Measurements from ENCODE around the gene HEPACAM2.

HEPACAM2 gene

GRCh38 chr7:93235541-93235940 is 9.3 kb upstream of the HEPACAM2 start:
- Histone ChIP-seq H3K27me3 (ENCODE audit: control insufficient read depth, insufficient read depth, low read length, poor library complexity, severe bottlenecking) (peaks cover 5% of the 10 kb centered on the region), H3K27ac (ENCODE audit: insufficient read depth, low read depth, low read length, poor library complexity, severe bottlenecking) (no peak overlapping the region), H3K36me3 (ENCODE audit: control insufficient read depth, insufficient read depth, low read length) (no peaks in the 10 kb centered on the region), H3K4me3 (ENCODE audit: insufficient read depth, low read depth, low read length) (no peak overlapping the region), H3K4me1 (ENCODE audit: control insufficient read depth, insufficient read depth, low read length) (peaks cover 3% of the 10 kb centered on the region), H3K9me3 (ENCODE audit: control insufficient read depth, low read length) (no peaks in the 10 kb centered on the region)
- WGBS, 2 experiments: 87 to 89% methylated on average over 2 of the region's 2 CpGs

- Histone ChIP-seq H3K27ac (ENCODE audit: insufficient read depth, low read depth, low read length, poor library complexity, severe bottlenecking) (no peak overlapping the region), H3K27me3 (ENCODE audit: control insufficient read depth, insufficient read depth, low read length, poor library complexity, severe bottlenecking) (peaks cover 11% of the 10 kb centered on the region), H3K4me3 (ENCODE audit: insufficient read depth, low read depth, low read length) (peak overlapping the region; percentile 92), H3K9me3 (ENCODE audit: control insufficient read depth, low read length) (no peaks in the 10 kb centered on the region), H3K4me1 (ENCODE audit: control insufficient read depth, insufficient read depth, low read length) (peaks cover 3% of the 10 kb centered on the region), H3K36me3 (ENCODE audit: control insufficient read depth, insufficient read depth, low read length) (no peaks in the 10 kb centered on the region)
- 5 to 6% methylated on average over 8 of the region's 8 CpGs for WGBS, 2 experiments
Measured at GRCh38 chr7:93232673-93233018, 6.4 kb upstream of the HEPACAM2 start.

- Histone ChIP-seq H3K27ac (ENCODE audit: insufficient read depth, low read depth, low read length, poor library complexity, severe bottlenecking) (peak within 1 kb of the TSS; percentile 26), H3K9me3 (ENCODE audit: control insufficient read depth, low read length) (no peaks in the 10 kb centered on the region), H3K4me1 (ENCODE audit: control insufficient read depth, insufficient read depth, low read length) (peaks cover 3% of the 10 kb centered on the region), H3K36me3 (ENCODE audit: control insufficient read depth, insufficient read depth, low read length) (no peaks in the 10 kb centered on the region), H3K27me3 (ENCODE audit: control insufficient read depth, insufficient read depth, low read length, poor library complexity, severe bottlenecking) (peaks cover 11% of the 10 kb centered on the region), H3K4me3 (ENCODE audit: insufficient read depth, low read depth, low read length) (peak within 1 kb of the TSS; percentile 92)
- 0 to 1% methylated on average over 40 of the region's 40 CpGs for WGBS, 2 experiments
Measured at GRCh38 chr7:93231799-93232672, 5.8 kb upstream of the HEPACAM2 start, which contains the start of gene VPS50. TSS of gene VPS50 (plus strand) at chr7:93232366. CDS start at chr7:93232468, 102 bp downstream.

- Histone ChIP-seq H3K4me3 (ENCODE audit: insufficient read depth, low read depth, low read length) (peak overlapping the region; percentile 92), H3K9me3 (ENCODE audit: control insufficient read depth, low read length) (no peaks in the 10 kb centered on the region), H3K4me1 (ENCODE audit: control insufficient read depth, insufficient read depth, low read length) (peaks cover 3% of the 10 kb centered on the region), H3K27ac (ENCODE audit: insufficient read depth, low read depth, low read length, poor library complexity, severe bottlenecking) (no peak overlapping the region), H3K27me3 (ENCODE audit: control insufficient read depth, insufficient read depth, low read length, poor library complexity, severe bottlenecking) (peaks cover 13% of the 10 kb centered on the region), H3K36me3 (ENCODE audit: control insufficient read depth, insufficient read depth, low read length) (no peaks in the 10 kb centered on the region)
- 78 to 94% methylated on average over 4 to 5 of the region's 5 CpGs for WGBS, 2 experiments
Measured at GRCh38 chr7:93231259-93231658, 5.0 kb upstream of the HEPACAM2 start.

- no peak overlapping the region for H3K4me3 ChIP-seq (ENCODE audit: insufficient read depth, low read depth, low read length)
- peaks cover 22% of the 10 kb centered on the region for H3K27me3 ChIP-seq (ENCODE audit: control insufficient read depth, insufficient read depth, low read length, poor library complexity, severe bottlenecking)
- H3K9me3 ChIP-seq (ENCODE audit: control insufficient read depth, low read length): no peaks in the 10 kb centered on the region
- 35% methylated on average over 2 of the region's 2 CpGs; no CpG with 5 or more reads in 1 of the 2 experiments for WGBS, 2 experiments
- H3K4me1 ChIP-seq (ENCODE audit: control insufficient read depth, insufficient read depth, low read length): peaks cover 3% of the 10 kb centered on the region
- no peaks in the 10 kb centered on the region for H3K36me3 ChIP-seq (ENCODE audit: control insufficient read depth, insufficient read depth, low read length)
- H3K27ac ChIP-seq (ENCODE audit: insufficient read depth, low read depth, low read length, poor library complexity, severe bottlenecking): no peak overlapping the region
Measured at GRCh38 chr7:93228302-93228701, 2.0 kb upstream of the HEPACAM2 start.

GRCh38 chr7:93219868-93220267 is 6.4 kb downstream of the HEPACAM2 start:
- H3K4me1 ChIP-seq (ENCODE audit: control insufficient read depth, insufficient read depth, low read length): no peaks in the 10 kb centered on the region
- WGBS, 2 experiments: 75 to 84% methylated on average over 1 of the region's 1 CpG
- H3K36me3 ChIP-seq (ENCODE audit: control insufficient read depth, insufficient read depth, low read length): no peaks in the 10 kb centered on the region
- H3K4me3 ChIP-seq (ENCODE audit: insufficient read depth, low read depth, low read length): no peak overlapping the region
- H3K9me3 ChIP-seq (ENCODE audit: control insufficient read depth, low read length): no peaks in the 10 kb centered on the region
- H3K27me3 ChIP-seq (ENCODE audit: control insufficient read depth, insufficient read depth, low read length, poor library complexity, severe bottlenecking): peaks cover 25% of the 10 kb centered on the region
- H3K27ac ChIP-seq (ENCODE audit: insufficient read depth, low read depth, low read length, poor library complexity, severe bottlenecking): no peak overlapping the region

- Histone ChIP-seq H3K4me3 (ENCODE audit: insufficient read depth, low read depth, low read length) (no peak overlapping the region), H3K27me3 (ENCODE audit: control insufficient read depth, insufficient read depth, low read length, poor library complexity, severe bottlenecking) (peaks cover 25% of the 10 kb centered on the region), H3K9me3 (ENCODE audit: control insufficient read depth, low read length) (no peaks in the 10 kb centered on the region), H3K36me3 (ENCODE audit: control insufficient read depth, insufficient read depth, low read length) (no peaks in the 10 kb centered on the region), H3K4me1 (ENCODE audit: control insufficient read depth, insufficient read depth, low read length) (no peaks in the 10 kb centered on the region), H3K27ac (ENCODE audit: insufficient read depth, low read depth, low read length, poor library complexity, severe bottlenecking) (no peak overlapping the region)
- WGBS, 2 experiments: 82 to 85% methylated on average over 7 to 10 of the region's 10 CpGs
Measured at GRCh38 chr7:93218997-93219827, 7.1 kb downstream of the HEPACAM2 start.

- no peak overlapping the region for H3K27ac ChIP-seq (ENCODE audit: insufficient read depth, low read depth, low read length, poor library complexity, severe bottlenecking)
- no peaks in the 10 kb centered on the region for H3K4me1 ChIP-seq (ENCODE audit: control insufficient read depth, insufficient read depth, low read length)
- WGBS, 2 experiments: 64% methylated on average over 1 of the region's 1 CpG; no CpG with 5 or more reads in 1 of the 2 experiments
- H3K9me3 ChIP-seq (ENCODE audit: control insufficient read depth, low read length): no peaks in the 10 kb centered on the region
- H3K36me3 ChIP-seq (ENCODE audit: control insufficient read depth, insufficient read depth, low read length): no peaks in the 10 kb centered on the region
- no peak overlapping the region for H3K4me3 ChIP-seq (ENCODE audit: insufficient read depth, low read depth, low read length)
- H3K27me3 ChIP-seq (ENCODE audit: control insufficient read depth, insufficient read depth, low read length, poor library complexity, severe bottlenecking): peaks cover 27% of the 10 kb centered on the region
Measured at GRCh38 chr7:93212881-93213280, 13.4 kb downstream of the HEPACAM2 start.

GRCh38 chr7:93211228-93211818 is 14.9 kb downstream of the HEPACAM2 start:
- Histone ChIP-seq H3K4me1 (ENCODE audit: control insufficient read depth, insufficient read depth, low read length) (no peaks in the 10 kb centered on the region), H3K36me3 (ENCODE audit: control insufficient read depth, insufficient read depth, low read length) (no peaks in the 10 kb centered on the region), H3K4me3 (ENCODE audit: insufficient read depth, low read depth, low read length) (no peak overlapping the region), H3K27me3 (ENCODE audit: control insufficient read depth, insufficient read depth, low read length, poor library complexity, severe bottlenecking) (peaks cover 30% of the 10 kb centered on the region), H3K9me3 (ENCODE audit: control insufficient read depth, low read length) (no peaks in the 10 kb centered on the region), H3K27ac (ENCODE audit: insufficient read depth, low read depth, low read length, poor library complexity, severe bottlenecking) (no peak overlapping the region)
- 76 to 82% methylated on average over 5 of the region's 5 CpGs for WGBS, 2 experiments

GRCh38 chr7:93205046-93205445 is 21.2 kb downstream of the HEPACAM2 start:
- Histone ChIP-seq H3K36me3 (ENCODE audit: control insufficient read depth, insufficient read depth, low read length) (no peaks in the 10 kb centered on the region), H3K9me3 (ENCODE audit: control insufficient read depth, low read length) (no peaks in the 10 kb centered on the region), H3K27me3 (ENCODE audit: control insufficient read depth, insufficient read depth, low read length, poor library complexity, severe bottlenecking) (peaks cover 13% of the 10 kb centered on the region), H3K27ac (ENCODE audit: insufficient read depth, low read depth, low read length, poor library complexity, severe bottlenecking) (no peak overlapping the region), H3K4me1 (ENCODE audit: control insufficient read depth, insufficient read depth, low read length) (no peaks in the 10 kb centered on the region), H3K4me3 (ENCODE audit: insufficient read depth, low read depth, low read length) (no peak overlapping the region)
- 54 to 69% methylated on average over 2 of the region's 2 CpGs for WGBS, 2 experiments

Measured in ectodermal cell (in vitro differentiated cells).